ENCODE measurements around the gene CIB1.
A peak's percentile ranks its signal among the peaks of the same experiment; 100 is the strongest.
"Not testable (repeated sequence)": the region's sequence is repeated elsewhere in the genome, so short reads cannot be mapped to it uniquely, and the experiment has no call there.

Gene CIB1

DNA sequence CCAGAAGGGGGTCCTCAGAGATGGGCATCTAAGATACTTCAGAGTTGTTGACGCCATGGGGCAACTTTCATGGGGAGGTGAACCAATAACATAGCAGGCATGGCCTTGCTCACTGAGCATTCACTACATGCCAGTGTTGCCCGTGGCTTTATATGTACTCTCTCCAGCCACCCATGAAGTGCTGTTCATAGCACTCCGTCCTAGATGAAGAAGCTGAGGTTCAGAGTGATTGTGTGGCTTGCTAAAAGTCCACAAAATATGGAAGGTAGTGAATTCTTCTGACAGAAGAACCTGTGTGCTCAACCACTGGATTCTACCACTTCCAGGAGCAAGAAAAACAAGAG, 42.4 kb downstream of the CIB1 start:
- no peak for DNase-seq

DNA sequence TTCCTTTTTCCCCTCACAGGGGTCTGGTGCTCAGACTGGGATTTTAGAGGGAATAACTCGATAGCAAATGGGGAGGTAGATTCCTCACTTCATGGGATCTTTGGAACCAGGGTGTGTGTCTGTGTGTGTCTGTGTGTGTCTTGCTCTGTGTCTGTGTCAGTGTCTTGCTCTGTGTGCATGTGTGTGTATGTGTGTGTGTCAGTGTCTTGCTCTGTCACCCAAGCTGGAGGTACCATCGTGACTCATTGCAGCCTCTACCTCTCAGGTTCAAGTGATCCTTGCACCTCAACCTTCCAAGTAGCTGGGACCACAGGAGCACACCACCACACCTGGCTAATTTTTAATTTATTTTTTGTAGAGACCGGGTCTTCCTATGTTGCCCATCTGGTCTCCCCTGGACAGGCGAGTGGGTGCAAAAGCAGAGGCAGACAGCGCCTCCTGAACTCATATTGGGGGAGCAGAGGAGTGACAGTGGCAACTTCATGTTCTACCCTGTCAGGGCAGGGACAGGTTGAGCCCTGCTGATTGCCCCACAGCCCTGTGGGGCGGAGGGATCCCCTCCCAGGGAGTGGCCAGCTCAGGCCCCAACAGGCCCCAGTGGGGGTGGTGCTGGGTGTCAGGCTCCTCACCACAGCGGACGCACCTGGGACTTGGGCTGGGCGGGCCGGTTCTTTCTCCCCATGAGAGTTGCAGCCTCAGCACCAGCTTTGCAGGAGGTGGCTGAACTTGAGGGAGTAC, 43.0 kb downstream of the CIB1 start:
- DNase-seq = no peak

- DNase-seq = no peak
Measured at GRCh38 chr15:90189781-90190467, 43.8 kb downstream of the CIB1 start.

DNA sequence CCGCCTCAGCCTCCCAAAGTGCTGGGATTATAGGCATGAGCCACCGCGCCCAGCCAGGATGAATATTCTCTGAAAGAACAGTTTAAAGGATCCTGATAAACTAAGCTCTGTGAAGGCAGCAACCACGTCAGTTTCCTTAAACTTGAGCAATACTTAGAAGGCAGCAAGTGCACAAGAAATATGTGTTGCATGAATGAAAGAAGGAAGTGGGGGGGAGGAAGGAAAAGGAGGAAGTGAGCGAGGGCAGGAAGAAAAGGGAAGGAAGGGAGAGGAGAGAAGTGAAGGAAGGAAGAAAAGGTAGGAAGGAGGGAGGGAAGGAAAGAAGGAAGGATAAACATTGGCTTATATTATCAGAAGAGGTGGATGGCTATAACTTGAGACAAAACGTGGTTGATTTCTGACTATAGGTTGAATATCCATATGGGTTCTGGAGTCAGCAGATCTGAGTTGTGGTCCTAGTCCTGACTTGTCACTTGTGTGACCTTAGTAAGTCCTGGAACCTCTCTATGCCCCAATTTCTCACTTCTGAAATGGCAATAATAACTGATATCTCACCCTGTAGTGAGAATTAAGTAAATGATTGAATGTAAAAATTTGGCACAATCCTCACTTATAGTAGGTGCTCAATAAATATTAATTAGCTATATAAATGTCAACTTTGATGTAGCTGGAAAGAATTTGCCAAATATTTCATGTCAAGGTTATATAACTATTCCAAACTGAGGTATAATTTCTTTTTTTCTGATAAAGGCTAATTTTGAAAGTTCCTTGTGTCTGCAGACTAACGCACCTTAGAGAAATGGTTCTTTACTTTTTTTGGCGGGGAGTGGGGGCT, 44.6 kb downstream of the CIB1 start:
- no peak for DNase-seq

DNA sequence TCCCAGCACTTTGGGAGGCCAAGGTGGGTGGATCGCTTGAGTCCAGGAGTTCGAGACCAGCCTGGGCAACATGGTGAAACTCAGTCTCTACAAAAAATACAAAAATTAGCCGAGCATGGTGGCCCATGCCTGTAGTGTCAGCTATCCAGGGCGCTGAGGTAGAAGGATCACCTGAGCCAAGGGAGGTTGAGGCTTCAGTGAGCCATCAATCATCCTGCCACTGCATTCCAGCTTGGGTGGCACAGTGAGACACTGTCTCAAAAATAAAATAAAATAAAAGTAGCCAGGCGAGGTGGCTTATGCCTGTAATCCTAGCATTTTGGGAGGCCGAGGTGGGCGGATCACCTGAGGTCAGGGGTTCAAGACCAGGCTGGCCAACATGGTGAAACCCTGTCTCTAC, 45.7 kb downstream of the CIB1 start:
- DNase-seq = not testable (repeated sequence)

DNA sequence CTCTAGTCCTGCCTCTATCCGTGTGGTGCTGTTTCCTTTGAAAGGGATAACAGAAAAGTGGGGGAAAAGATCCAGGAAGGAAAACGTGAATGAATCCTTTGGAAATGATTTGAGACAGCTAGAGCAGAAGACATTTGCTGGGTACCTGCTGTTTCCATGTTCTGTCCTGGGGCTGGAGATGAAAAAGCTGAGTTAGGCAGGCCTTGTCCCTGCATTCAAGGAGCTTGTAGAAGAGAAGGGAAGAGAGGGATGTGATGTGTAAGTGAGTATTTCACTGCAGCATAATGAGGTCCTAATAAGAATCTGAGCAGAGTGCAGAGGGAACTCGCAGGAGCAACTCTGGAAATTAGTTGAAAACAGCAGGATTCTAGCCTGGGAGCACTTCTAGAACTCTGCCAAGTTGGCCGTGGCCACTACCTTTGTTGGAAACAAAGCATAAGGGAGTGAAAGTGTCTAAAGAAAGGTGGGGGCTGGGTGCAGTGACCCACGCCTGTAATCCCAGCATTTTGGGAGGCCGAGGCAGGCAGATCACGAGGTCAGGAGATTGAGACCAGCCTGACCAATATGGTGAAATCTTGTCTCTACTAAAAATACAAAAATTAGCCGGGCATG, 46.4 kb downstream of the CIB1 start:
- DNase-seq = no peak

DNA sequence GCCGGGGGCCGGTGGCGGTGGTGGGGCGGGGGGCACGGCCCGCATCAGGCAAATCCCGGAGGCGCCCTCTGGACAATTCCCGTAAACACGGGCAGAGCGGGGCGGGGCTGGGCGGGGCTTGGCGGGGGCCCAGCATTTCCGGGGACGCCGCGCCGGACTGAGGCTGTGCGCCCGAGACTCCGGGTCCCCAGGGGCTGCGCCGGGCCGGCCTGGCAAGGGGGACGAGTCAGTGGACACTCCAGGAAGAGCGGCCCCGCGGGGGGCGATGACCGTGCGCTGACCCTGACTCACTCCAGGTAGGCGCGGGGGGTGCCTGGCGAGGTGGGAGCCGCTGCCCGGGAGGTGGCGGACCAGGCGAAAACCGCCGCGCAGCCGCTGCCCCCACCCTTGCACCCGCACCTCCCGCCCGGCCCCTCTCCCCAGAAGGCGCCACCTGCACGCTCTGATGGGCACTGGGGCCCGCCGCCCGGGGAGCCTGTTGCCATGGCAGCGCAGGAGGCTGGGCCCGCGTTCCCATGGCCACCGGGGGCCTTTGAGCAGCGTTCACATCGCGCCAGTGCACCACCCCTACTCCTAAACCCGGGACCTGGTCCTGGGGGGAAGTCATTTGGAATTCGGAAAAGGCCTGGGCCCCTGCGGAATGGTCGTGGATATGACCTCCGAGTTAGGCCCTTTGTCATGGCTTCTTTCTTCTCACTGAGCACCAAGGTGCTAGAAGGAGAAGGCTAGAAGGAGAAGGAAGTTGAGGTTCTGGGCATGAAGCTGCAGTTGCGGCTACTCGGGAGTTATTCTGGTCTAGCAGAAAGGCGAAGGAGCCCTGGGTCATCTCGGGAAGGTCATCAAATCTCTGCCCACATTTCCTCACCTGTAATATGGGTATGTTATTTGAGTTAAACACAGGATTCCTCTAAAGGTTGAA, 48.7 kb downstream of the CIB1 start:
- DNase-seq = peak; percentile 21

DNA sequence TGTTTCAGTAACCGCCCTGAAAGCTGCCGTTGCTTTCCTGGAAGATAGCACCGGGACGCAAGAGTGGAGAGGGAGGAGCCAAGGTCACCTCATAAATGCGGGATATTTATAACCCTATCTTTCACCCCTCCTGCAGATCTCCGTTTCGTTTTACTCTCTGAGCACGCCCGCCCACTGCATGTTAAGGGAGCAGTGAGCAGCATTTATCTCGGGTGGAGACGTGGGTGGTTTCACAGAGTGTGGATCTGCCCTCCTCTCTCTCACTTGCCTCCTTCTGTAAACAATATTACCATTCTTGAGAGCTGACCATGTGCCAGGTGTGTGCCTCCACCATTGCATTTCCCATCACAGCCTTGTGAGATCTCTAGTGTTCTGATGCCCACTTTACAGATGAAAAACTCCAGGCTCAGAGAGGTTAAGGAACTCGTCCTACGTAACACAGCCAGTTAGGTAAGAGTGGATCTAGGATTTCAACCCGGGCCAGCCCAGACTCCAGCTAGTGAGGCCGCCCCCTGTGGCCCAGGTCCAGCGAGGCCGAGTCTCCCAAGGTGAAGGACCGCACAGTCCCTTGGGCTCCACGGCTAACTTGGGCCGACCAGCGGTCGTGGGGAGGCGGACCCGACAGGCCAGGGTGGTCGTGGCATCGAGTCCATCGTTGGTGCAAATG, 49.5 kb downstream of the CIB1 start:
- DNase-seq = peak; percentile 6

DNA sequence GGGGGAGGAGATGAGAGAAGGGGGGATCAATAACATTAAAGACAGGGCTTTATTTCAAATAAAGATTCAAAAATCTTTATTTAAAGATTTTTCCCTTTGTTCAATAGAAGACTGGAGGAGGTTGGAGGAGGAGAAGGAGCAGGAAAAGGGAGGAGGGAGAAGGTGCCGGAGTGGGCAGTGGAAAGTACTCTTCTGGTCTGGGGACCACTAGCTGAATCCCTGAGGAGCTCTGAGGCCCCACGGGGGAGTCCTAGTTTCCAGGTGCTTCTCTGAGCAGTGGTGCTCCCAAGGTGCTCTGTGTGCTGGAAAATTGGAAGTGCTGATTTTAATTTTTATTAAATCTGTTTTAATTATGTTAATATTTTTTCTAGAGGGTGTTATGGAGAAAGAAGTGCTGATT, 52.0 kb downstream of the CIB1 start:
- DNase-seq = no peak
